ENCODE data around the gene SLCO3A1.

The SLCO3A1 gene

DNA sequence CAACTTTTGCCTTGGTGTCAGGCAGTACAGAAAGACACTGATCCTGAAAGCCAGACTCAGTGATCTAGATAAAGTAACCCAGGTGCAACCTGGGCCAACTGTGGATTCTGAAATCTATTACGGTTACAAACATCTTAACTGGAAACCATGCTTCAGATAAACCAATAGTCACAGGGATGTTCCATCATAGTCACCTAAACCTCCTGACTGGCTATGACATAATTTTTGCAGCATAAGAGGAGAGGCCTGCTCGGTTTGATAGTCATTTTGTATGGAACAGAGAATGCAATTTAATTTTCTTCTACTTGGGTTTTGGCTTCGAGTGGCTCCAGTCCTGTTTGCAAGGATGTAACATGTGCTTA, 3.7 kb downstream of the SLCO3A1 start:
- intact Hi-C loops (cut with DNase I), result no loop called here
- DNase-seq, result no peak

DNA sequence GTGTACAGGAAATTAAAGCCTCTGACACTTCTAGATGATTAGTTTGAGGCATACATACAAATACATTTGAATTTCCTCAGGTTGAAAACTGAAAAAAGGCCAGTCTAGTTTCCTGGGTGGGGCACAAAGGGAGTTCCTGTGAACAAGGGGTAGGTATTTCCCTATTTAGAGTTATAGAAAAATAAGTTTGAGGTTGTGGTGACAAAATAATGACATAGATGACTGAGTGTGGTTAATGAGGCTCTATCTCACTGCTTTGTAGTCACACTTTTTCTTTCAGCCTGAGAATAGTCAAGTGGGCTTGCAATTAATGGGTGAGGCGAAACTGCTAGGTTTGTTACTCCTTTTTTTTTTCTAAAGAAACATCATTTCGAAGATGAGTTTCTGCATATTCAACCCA, 4.3 kb downstream of the SLCO3A1 start:
- DNase-seq, result no peak
- intact Hi-C loops (cut with DNase I), result no loop called here

- DNase-seq, result no peak
- intact Hi-C loops (cut with DNase I), result no loop called here
Measured at GRCh38 chr15:91860498-91860897, 7.0 kb downstream of the SLCO3A1 start.

DNA sequence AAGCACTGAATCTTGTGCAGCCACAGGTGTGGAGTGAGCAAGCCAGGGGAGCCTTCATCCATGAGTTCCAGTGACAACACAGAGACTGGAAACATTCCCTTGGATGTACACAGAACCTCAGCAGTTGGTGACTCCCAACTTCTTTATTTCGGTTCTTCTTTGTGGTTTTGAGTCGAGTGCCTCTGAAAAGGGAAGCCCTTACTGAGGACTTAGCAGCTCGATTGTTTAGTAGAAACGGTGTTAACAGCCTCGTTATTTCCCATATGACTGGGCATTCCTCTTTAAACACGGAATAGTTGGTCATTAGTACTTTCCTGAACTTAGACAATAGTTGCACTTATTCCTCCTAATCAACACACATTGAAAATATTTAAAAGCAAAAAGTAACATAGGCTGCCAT, 7.7 kb downstream of the SLCO3A1 start:
- intact Hi-C loops (cut with DNase I), result no loop called here
- no peak for DNase-seq

GRCh38 chr15:91862891-91863504, 9.5 kb downstream of the SLCO3A1 start:
- intact Hi-C loops (cut with DNase I), result no loop called here
- no peak for DNase-seq

DNA sequence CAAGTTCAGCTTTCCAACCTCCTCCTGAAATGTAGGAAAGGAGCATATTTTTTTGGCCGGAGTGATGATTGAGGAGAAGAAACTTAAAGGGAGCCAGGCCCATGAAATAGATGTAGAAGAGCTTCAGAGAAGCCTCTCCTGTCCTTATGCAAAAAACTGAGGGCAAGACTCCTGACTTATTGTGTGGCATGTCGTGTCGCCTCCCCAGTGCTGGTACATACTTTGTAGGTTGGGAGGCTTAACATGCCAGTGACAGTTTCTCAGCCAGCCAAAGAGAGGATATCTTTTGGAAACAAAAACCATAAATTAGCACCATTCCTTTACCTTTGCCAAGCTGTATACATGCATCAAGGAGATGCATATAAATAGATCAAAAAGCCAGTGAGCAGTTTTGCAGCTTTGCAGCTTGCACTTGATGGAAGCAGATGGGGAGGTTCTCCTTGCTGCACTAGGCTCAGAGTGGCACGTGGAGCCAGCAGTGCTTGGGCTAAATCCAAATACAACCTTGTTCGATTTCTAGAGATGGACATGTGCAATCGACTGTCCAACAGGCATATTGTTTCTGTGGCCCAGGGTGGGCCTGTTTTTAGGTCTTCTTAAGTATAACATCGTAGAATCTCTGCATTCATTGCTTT, 10.2 kb downstream of the SLCO3A1 start:
- no peak for DNase-seq
- intact Hi-C loops (cut with DNase I), result no loop called here

- no peak for DNase-seq
- intact Hi-C loops (cut with DNase I), result no loop called here
Measured at GRCh38 chr15:91864664-91865063, 11.2 kb downstream of the SLCO3A1 start.

DNA sequence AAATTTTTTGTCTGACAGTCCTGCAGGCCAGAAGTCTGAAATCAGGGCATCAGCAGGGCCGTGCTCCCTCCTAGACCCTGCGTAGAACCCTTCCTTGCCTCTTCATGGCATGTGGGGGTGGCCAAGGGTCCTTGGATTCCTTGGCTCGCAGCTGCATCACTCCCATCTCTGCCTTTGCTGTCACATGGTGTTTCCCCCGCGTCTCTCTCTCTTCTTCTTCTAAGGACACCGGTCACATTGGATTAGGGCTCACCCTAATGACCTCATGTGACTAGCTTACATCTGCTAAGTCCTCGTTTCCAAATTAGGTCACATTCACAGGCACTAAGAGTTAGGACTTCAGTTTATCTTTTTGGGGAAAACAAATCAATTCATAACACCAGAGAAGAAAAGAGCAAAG, 12.0 kb downstream of the SLCO3A1 start:
- intact Hi-C loops (cut with DNase I), result no loop called here
- DNase-seq, result no peak

DNA sequence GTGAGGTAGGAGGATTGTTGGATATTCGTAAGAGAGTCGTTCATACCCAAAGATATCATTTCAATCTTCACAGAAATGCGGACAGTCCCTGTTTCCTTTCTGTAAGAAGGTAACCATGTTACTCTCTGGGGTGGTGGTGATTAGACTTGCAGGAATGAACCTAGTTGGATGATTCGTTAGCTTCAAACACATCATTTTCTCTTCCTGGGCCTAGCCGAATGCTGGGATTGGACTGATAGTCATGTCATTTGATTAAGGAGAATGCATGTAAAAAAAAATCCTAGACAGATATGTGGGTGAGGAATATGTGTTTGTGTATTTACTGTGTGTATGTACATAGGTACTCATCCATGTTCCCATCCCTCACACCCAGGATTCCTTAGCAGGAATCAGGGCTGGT, 12.4 kb downstream of the SLCO3A1 start:
- no peak for DNase-seq
- intact Hi-C loops (cut with DNase I), result no loop called here

DNA sequence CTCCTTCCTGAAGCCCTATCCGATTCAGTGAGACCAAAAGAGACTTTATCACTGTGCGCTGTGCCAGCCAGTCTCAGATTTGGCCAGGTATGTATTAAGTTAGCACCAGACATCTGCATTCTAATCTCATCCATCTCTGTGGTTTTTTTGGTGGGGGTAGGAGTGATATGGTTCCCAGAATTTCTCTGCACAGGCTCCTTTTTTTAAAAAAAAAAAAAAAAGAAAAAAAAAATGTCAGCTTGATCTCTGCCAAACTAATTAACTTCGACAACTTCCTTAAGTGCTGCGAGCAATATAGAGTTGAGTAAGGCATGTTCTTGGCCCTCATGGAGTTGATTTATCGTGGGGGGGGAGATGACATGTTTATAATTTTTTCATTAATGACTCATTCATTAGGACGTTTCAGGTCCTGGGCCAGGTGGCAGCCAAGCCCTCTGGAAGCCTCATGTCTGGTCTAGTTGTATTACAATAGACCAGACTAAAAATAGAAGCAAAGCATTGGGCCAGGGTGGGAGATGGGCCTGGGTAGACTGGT, 12.9 kb downstream of the SLCO3A1 start:
- DNase-seq, result no peak
- intact Hi-C loops (cut with DNase I), result no loop called here

GRCh38 chr15:91866971-91867372, 13.5 kb downstream of the SLCO3A1 start:
- intact Hi-C loops (cut with DNase I), result no loop called here
- peak in 7 of 10 donors; percentile 35 to 92 (median 53) for DNase-seq

GRCh38 chr15:91867581-91868026, 14.1 kb downstream of the SLCO3A1 start:
- intact Hi-C loops (cut with DNase I), result no loop called here
- DNase-seq, result peak in 5 of 10 donors; percentile 36 to 91 (median 75)

DNA sequence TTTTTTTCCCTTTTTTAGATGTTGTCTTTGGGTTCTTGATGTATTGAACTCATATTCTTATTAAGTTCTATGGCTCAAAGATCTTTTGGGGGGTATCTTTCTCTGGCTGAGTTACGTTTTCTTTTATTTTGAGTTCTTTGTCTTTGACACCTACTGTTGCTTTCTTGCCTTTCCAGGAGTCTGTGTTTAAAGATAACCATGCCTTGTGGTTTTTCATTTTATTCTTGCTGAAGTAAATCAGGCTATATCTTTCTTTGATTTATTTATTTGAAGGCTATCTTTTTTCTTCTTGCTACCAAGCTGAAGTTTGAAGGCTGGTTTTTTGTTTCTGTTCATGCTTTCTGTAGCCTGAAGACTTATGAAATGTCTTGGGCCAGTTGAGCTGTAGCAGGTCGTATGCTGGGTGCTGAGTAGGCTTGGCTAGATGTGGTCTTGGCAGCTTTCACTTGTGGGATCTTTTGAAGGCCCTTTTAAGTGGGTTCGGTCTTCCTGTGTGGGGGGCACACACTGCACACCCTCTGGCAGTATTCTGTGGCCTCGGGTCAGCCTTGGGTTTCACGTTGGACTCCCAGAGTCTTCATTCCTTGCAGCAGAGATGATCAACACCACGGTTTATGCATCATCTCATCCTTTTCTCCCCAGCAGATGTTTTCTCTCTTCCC, 17.5 kb downstream of the SLCO3A1 start:
- intact Hi-C loops (cut with DNase I), result no loop called here
- no peak for DNase-seq

GRCh38 chr15:91871837-91872236, 18.3 kb downstream of the SLCO3A1 start:
- DNase-seq, result no peak
- intact Hi-C loops (cut with DNase I), result no loop called here

- intact Hi-C loops (cut with DNase I), result no loop called here
- DNase-seq, result no peak
Measured at GRCh38 chr15:91872356-91873137, 19.0 kb downstream of the SLCO3A1 start.

- DNase-seq, result no peak
- intact Hi-C loops (cut with DNase I), result no loop called here
Measured at GRCh38 chr15:91873138-91873536, 19.6 kb downstream of the SLCO3A1 start.

GRCh38 chr15:91874171-91874570, 20.7 kb downstream of the SLCO3A1 start:
- intact Hi-C loops (cut with DNase I), result no loop called here
- no peak for DNase-seq

- no peak for DNase-seq
- intact Hi-C loops (cut with DNase I), result no loop called here
Measured at GRCh38 chr15:91874992-91875660, 21.6 kb downstream of the SLCO3A1 start.

GRCh38 chr15:91876187-91876586, 22.7 kb downstream of the SLCO3A1 start:
- no peak for DNase-seq
- intact Hi-C loops (cut with DNase I), result no loop called here

DNA sequence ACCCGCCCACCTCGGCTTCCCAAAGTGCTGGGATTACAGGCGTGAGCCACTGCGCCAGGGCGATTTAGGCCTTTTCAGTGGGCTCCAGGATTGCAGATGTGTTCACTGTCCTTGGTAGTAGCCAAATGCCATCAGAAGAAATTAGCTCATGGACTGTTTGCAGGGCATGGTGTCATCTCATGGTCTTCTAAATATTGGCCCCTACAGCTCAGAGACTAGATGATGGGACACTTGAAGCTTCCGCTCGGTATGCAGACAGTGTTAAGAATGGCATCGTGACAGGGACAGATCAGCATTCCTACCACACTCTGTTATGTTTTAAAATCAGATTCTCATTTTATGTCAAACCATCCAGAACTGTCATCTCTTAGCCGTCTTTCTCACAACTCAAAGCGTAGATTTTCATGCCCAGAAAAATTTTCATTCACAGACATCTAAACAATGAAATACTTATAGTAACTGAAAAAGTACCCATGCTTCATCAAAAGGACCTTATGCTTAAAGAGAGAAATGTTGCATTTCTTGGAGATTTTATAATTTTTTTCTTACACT, 24.9 kb downstream of the SLCO3A1 start:
- DNase-seq, result no peak
- intact Hi-C loops (cut with DNase I), result no loop called here
